ENCODE measurements around the gene VASP.
"Not testable (repeated sequence)": the region's sequence is repeated elsewhere in the genome, so short reads cannot be mapped to it uniquely, and the experiment has no call there.

VASP gene

DNA sequence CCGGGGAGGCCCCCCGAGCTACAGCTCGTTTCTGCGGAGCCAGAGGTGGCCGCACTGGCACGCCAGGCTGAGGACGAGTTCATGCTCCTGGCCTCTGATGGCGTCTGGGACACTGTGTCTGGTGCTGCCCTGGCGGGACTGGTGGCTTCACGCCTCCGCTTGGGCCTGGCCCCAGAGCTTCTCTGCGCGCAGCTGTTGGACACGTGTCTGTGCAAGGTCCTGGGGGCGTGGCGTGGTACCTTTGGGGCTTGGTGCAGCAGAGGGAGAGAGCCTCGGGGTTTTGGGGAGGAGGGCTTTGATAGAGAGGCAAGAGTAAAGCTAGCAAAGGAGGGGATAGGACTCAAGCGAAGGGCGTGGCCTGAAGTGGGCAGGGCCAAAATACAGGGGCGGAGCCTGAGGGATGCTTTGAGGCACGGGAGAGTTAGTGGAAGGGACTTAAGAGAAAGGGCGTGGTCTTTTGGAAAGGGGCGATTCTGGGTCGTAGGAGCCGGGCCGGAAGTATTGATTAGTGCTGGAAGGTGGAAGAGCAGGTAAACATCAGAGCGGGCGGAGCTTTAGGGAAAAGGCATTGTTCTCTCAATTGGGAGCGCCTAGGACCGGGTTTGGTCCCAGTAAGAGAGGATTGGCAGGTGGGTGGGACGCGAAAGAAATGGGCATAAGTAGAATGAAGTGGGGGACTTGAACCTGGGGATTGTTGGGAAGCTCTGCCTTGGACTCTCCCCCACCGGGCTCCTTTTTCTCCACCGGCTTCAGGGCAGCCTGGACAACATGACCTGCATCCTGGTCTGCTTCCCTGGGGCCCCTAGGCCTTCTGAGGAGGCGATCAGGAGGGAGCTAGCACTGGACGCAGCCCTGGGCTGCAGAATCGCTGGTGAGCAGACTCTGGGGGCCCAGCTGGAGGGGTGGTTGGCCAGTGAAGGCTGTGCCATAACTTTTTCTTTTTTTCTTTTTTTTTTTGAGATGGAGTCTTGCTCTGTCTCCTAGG lies 7.8 kb upstream of the VASP start:
- peak; percentile 86 for DNase-seq

DNA sequence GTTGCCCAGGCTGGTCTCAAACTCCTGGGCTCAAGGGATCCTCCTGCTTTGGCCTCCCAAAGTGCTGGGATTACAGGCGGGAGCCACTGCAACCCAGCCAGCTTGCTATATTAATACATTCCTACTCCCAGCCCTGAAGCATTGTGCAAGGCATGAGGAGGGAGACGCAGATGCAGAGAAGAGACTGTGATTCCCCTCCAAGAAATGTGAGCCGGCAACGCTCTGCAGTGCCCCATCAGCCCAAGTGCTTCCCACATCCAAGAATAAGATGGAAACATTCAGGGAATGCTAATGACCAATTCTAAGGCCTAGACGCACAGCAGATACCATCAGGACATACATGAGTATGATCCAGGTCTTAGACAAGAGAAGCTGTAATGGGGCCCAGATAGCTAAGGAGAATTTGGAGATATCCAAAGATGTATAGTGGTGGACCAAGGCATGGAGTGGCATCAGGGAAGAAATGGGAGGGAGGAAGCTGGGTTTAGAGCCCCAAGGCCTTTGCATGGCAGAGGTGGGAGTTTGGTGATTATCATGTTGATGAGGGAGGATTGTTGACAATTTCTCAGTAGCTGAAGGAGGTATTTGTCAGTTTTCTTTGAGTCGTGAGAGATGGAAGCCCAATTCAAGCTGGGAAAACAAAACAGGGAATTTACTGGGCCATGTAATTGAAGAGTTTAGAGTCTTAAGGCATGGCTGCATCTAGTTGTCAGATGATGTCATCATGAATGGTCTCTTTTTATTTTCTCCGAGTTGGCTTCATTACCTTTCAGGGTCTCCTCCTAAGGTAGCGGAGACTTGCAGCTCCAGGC lies 6.2 kb upstream of the VASP start:
- DNase-seq = no peak

DNA sequence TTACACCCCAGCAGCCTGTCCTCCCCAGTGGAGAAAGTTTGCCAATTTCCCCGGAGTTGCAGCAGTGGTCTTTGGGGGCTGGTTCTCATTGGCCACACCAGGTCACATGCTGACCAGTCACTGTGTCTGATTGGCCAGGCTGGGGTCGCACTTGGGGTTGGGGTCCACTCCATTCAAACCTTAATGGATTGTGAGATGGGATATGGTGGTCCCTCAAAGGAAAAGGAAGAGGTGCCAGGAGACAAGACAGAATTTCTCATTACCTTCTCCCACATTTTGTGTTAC lies 5.6 kb upstream of the VASP start:
- DNase-seq = no peak

DNA sequence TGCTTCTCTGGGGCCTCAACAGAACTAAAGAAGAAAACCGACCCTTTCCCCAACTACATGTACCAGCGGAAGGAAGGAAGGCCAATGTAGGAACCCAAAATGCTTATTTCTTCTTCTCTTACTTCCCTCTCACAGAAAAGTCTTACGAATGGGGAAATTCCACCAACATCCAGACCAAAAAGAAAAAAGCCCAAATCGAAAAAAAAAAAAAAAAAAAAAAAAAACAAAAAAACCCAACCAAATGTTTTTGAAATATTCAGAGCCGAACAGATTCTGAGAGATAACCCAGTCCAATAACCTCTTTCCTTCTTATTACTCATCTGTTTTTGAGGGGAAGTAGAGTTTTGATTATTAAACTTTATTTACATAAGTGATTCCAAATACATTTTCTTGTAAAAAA lies 5.2 kb upstream of the VASP start:
- no peak for DNase-seq

DNA sequence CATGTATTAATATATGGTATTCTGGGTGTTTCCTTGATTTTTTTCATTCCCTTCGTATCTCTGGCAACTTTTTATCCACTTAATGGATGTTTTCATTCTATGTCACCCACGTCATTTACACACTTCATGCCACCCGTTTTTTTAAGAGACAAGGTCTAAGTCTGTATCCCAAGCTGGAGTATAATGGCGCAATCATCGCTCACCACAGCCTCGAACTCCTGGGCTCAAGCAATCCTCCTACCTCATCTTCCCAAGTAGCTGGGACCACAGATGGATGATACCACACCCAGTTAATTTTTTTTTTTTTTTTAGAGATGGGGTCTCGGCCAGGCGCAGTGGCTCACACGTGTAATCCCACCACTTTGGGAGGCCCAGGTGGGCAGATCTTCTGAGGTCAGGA lies 3.4 kb upstream of the VASP start:
- DNase-seq = no peak

DNA sequence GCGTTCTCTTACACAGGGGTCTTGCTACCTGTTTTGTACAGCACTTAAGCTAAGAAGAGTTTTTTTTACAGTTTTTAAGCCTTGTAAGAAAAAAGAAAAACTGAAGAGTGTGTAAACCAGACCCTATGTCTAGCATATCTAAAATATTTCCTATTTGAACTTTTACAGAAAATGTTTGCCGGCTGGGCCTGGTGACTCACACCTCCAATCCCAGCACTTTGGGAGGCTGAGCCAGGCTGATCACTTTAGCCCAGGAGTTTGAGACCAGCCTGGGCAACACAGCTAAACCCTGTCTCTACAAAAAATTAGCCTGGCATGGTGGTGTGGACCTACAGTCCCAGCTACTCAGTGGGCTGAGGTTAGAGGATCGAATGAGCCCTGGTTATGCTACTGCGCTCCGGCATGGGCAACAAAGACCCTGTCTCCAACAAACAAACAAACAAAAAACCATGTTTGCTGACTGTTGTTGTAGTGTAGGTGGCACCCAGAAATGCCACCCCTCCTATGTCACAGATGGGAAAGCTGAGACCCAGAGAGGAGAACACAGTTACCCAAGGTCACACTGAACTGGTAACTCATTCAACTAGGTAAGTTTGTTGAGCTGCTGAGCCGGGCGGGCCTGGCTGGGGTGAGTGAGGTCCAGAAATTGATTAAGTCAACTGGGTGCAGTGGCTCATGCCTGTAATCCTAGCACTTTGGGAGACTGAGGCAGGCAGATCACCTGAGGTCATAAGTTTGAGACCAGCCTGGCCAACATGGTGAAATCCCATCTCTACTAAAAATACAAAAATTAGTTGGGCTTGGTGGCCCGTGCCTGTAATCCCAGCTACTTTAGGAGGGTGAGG lies 1.9 kb upstream of the VASP start:
- DNase-seq = no peak

DNA sequence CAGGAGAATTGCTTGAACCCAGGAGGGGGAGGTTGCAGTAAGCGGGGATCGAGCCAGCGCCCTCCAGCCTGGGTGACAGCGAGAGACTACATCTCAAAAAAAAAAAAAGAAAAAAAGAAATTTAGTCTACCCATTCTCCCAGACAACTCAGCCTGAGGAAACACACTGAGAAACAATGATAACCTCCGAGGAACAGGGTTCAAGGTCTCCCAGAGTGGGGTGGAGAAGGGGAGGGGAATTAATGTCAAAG lies 1.4 kb upstream of the VASP start:
- DNase-seq = no peak

DNA sequence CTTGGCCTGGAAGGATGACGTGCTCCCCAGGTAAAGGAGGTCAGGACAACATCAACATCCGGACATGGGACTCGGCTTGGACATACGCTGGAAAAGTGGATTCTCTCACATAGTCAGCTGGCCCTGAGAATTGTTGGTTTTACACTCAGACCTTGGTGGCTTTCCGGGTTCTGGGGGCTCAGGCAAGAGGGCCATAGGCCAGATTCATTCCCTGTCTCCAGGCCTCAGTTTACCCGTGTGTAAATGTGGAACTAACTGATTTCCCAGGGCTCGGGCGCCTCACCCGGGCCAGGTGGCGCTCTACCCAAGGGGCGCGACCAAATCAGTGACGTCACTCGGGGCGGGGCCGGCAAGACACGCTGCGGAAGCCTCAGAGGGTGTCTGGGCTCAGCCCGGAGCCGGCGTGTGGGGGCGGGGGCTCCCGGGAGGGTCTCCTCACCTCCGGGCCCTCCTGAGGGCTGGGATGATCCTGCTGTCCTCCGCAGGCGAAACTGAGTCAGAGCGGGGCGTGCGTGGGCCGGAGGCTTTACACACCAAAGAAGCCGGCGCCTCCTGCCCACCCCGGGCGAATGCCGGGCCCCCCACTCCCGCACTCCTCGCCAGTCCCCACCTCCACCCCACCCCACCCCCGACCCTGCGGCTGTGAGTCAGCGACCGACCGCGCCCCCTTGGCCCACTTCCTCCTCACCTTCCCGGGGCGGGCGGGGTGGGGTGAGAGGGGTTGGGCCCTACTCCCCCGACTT lies 862 bp upstream of the VASP start:
- DNase-seq = peak; percentile 99

DNA sequence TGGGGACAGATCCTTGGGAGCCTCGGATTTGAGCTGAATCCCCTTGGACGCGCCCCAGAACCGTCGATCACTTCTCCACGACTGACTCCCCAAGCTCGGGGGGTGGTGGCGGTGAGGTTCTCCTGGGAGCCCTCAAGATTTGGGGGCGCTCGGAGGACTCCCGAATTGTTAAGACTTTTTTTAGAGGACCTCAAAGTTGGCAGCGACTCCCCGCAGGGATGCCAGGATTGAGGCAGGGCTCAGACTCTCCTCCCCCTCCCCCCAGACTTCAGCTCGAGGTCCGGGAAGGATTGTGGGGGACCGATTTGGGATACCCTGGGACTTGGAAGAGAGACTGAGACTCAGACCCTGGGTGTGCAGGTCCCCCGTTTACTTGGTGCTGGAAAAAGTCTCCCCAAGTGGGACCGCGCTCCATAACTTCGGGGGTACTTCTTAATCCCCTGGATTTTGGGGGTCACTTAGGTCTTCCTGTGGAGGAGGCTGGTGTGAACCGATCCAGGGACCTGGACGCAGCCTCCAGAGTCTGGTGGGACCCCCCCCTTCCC lies 665 bp downstream of the VASP start:
- DNase-seq = no peak

DNA sequence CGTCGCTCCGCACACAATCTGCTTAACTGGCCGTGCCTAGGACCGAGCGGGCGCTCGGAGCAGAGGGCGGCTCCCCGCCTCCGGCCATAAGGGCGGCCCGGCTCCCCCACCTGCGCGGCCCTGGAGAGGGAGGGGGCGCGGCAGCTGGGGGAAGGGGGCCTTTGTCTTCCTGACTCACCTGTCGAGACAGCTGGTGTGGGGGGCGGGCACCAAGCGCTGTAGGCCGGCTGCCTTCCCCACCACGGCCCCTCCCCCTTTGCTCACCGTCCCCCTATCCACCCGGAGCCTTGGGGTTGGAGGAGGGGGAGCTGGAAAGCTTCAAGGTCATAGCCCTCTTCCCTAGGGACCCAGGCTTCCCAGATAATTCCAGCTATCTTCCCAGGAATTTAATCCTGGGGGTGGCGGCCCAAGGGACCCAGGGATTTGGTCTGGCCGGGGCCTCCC lies 1.2 kb downstream of the VASP start:
- DNase-seq = no peak

DNA sequence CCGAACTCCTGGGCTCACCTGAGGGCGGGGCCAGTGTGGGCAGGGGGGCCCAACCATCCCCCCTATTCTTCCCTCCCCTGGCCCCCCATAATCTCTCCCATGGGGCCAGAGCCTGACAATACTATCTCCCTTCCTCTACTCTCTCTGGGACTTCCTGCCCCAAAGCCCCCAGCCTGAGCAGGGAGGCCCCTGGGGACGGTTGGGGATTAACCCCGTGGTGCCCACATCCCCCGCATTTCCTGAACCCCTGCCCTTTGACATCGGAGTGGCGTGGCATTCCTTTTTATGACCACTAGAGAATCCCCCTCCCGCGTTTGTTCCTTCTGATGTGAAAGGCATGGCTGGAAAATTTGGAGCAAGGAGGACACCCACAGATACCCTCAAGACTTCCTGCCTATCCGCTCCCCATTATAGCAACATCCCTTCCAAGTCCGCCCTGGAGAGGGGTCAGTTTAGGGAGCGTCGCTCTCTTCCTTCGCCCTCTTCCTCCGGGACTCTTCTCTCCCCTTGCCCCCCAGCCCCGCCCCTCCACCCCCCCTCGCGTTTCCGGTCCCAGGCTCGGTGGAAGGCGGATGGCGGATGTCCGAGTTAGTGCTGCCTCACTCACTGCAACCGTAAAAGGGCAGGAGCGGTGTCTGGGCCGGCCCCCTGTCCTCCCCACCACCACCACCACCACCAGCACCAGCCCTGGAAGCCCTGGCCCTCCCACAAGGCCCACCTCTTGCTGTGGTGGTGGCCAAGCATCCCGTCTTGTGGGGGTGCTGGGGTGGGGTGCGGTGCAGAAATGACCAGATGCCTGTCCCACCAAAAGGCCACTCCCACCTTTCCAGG lies 1.8 kb downstream of the VASP start:
- DNase-seq = no peak

DNA sequence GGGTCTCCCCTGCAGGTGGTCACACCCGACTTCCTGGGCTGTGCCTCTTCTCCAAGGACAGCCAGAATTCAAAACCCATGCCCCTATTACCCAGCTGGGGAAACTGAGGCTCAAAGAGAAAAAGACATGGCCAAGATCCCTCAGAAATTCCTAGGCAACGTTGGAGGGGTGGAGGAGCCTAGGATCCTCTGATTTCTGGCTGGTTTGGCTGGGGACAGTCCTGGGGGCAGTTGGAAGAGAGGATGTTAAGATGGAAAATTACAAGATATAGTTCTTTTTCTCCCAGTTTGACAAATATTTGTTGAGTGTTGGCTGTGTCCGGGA lies 2.4 kb downstream of the VASP start:
- DNase-seq = no peak

DNA sequence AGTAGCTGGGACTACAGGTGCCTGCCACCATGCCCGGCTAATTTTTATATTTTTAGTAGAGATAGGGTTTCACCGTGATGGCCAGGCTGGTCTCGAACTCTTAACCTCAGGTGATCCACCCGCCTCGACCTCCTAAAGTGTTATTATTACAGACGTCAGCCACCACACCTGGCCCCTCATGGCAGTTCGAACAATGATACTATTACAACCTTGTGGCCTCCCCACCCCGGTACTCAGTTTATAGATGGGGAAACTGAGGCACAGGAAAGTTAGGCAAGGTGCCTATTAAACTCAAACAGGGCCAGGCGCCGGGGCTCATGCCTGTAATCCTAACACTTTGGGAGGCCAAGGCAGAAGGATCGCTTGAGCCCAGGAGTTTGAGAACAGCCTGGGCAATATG lies 3.1 kb downstream of the VASP start:
- DNase-seq = not testable (repeated sequence)

DNA sequence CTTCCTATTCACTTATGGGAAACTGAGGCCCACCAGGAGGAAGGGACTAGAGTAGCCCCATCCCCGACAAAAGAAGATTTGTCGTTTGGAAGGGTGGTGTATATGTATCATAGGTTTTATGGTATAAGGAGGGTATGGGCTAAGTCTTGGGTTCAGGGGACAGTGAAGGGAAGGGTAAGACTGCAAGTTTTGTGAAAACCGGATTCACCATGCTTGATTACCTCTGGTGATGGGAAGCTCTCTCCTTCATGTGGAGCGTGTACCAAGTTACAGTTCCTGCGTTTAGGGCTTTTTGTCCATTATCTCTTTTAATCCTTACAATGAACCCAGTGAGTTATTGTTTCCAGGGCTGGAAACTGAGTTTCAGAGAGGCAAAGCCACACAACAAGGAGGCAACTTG lies 3.8 kb downstream of the VASP start:
- no peak for DNase-seq

DNA sequence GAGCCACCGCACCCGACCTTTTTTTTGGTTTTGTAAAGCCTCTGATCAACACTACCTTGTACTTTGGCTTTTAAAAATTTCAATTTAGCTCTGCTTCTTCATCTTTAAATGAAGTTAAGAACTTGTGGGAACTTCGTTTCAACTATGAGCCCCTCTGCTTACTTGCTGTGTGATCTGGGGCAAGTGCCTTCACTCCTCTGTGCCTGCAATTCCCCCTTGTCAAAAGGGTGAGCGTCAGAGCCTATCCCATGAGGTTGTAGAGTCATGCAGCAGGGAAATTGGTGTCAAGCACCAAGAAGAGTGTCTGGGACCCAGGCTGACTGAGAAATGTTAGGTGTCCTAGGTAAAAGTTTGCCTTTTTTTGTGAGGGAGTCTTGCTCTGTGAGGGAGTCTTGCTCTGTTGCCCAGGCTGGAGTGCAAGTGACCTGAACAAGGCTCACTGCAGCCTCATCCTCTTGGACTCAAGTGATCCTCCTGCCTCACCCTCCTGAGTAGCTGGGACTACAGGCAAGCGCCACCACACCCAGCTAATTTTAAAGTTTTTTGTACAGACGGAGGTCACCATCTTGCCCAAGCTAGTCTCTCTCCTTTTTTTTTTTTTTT lies 5.7 kb downstream of the VASP start:
- DNase-seq = no peak

DNA sequence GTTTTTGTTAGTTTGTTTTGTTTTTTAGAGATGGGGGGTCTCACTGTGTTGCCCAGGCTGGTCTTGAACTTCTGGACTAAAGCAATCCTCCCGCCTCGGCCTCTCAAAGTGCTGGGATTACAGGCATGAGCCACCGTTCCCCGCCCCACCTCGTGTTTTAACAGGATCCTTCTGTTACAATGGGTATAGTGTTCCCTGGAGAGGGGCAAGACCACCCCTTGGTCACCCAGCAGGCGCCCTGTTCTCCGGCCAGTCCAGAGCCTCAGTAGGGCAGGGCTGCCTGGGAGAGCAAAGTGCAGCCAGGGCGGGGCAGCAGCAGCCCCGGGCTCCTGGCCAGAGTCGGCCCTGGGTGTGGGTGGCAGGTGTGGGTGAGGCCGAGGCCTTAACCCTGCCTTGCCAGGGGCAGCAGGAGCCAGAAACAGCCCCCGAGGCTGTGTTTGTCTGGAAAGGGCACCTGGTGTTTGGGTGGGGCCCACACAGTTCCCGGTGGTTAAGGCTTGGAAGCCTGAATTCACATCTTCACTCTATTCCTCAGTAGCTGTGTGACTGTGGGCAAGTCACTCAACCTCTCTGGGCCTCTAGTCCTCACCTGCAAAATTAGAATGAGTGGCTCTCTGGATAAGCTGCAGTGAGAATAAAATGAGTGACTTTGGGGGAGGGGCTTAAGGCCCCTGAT lies 7.2 kb downstream of the VASP start:
- no peak for DNase-seq

DNA sequence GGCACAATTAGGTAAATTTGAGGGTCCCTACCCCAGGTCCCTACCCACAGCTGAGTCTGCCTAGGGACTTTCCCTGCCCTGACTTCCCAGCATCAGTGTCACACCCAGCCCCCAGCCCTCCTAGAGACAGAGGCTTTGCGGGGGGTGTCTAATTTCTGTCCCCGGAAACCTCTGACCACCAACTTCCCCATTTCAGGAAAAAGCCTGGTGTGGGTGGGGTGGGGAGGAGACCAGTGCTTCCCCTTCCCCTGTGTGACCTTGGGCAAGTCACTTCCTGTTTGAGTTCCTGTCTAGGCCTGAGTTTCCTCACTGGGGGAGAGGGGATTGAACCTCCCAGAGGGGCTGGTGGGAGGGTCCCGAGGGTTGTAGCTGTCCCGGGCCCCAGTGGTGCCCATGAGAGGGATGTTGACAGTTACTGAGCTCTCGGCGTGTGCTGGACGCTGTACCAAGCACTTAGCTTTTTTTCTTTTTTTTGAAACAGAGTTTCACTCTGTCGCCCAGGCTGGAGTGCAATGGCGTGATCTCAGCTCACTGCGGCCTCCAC lies 7.9 kb downstream of the VASP start:
- peak; percentile 73 for DNase-seq

DNA sequence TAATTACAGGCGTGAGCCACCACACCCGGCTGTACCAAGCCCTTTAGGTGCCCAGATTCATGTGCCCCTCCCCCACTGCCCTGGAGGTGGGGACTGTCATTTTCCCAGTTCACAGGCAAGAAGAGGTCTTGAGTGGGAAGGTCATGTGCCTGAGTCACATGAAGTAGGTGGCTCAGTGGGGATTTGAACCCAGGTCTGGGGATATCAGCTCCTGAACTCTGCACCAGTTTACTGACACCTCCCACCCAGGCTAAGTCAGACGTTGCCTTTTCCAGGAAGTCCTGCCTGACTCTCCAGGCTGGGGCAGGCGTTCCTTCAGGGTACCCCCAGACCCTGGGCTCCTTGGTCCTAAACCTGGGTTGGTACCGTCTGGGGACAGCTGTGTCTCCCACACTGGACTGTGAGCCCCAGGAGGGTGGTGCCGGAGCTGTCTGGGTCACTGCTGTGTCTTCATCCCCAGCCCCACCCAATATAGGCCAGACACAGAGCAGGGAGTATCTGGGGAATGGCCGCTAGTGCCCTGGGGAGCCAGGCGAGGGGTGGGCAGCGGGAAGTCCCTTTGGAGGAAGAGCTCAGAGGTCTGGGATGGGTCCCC lies 8.6 kb downstream of the VASP start:
- no peak for DNase-seq

DNA sequence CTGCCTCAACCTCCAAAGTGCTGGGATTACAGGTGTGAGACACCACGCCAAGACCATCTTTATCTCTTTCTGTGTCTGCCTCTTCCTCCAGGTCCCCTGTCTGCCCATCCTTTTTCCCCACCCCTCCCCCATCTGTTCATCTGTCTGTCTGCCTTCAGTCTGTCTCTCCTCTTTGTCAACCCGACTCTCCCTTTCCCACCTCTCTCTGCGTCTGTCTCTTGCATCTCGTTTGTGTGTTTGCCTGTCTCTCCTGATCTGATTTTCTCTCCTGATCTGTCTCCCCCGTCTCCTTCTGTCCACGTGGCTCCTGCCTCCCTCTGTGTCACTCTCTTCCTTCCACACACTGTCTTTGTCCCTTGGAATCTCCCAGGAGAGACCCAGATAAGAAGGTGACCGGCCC lies 10.0 kb downstream of the VASP start:
- no peak for DNase-seq
